Ovary (tissue), 3 donors: ENCODE measurements around the gene PI4KA.

Experiments
- EP300 ChIP-seq: sonication (generic); formaldehyde crosslinking; IDR thresholded peaks from one replicate; pipeline ENCODE4 v1.6.1; 2017; ENCODE audit warnings: antibody characterized with exemption
- POLR2A ChIP-seq: fragments of 450-650 bp; IDR thresholded peaks from one replicate; pipeline ENCODE4 v1.6.1; 2017; ENCODE audit warnings: antibody characterized with exemption, mild to moderate bottlenecking, moderate library complexity
- TF ChIP-seq, protein P1 (sequence below), 3 donors: fragments of 450-650 bp in 2 of 3; fragments of 200-600 bp in 1 of 3; IDR thresholded peaks; one replicate each; pipeline versions ENCODE4 v1.5.1 to v1.8.0; 2016 to 2022; ENCODE audit warnings: antibody characterized with exemption in 3 of 3, mild to moderate bottlenecking in 1 of 3
- donor health status: DM: no; HTN: no; CAD: no.

GRCh38 chr22:20782083-20782482 is 76.5 kb downstream of the PI4KA start:
- no peak for TF ChIP-seq POLR2A
- TF ChIP-seq, protein P1, sequence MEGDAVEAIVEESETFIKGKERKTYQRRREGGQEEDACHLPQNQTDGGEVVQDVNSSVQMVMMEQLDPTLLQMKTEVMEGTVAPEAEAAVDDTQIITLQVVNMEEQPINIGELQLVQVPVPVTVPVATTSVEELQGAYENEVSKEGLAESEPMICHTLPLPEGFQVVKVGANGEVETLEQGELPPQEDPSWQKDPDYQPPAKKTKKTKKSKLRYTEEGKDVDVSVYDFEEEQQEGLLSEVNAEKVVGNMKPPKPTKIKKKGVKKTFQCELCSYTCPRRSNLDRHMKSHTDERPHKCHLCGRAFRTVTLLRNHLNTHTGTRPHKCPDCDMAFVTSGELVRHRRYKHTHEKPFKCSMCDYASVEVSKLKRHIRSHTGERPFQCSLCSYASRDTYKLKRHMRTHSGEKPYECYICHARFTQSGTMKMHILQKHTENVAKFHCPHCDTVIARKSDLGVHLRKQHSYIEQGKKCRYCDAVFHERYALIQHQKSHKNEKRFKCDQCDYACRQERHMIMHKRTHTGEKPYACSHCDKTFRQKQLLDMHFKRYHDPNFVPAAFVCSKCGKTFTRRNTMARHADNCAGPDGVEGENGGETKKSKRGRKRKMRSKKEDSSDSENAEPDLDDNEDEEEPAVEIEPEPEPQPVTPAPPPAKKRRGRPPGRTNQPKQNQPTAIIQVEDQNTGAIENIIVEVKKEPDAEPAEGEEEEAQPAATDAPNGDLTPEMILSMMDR (IDR thresholded peaks at IDR 0.05) = no peak
- no peak for TF ChIP-seq EP300
